Rectal smooth muscle tissue (tissue), 1 donor: ENCODE data around the gene RASGRP3.
A peak's percentile ranks its signal among the peaks of the same experiment; 100 is the strongest.

Source experiments
- H3K27ac ChIP-seq: one replicate; pipeline ENCODE4 v1.7.0; 2013; ENCODE audit warnings: low read depth, low read length, inconsistent platforms
- H3K27me3 ChIP-seq: one replicate; pipeline ENCODE4 v1.7.0; 2013; ENCODE audit warnings: low read length; ENCODE audit not compliant: control insufficient read depth, insufficient read depth
- H3K36me3 ChIP-seq: one replicate; pipeline ENCODE4 v1.7.0; 2013; ENCODE audit warnings: low read length; ENCODE audit not compliant: control insufficient read depth, insufficient read depth
- H3K4me1 ChIP-seq: one replicate; pipeline ENCODE4 v1.7.0; 2013; ENCODE audit warnings: low read length; ENCODE audit not compliant: control insufficient read depth, insufficient read depth
- H3K4me3 ChIP-seq: one replicate; pipeline ENCODE4 v1.7.0; 2013; ENCODE audit warnings: low read length
- H3K9ac ChIP-seq: one replicate; pipeline ENCODE4 v1.7.0; 2013; ENCODE audit warnings: low read length

The RASGRP3 gene

GRCh38 chr2:33586766-33587165 is 110.3 kb downstream of the RASGRP3 start:
- Histone ChIP-seq H3K27me3 (no peaks in the 10 kb centered on the region), H3K27ac (no peak overlapping the region), H3K9ac (no peak overlapping the region), H3K4me3 (no peak overlapping the region), H3K36me3 (peaks cover 10% of the 10 kb centered on the region), H3K4me1 (peaks cover 15% of the 10 kb centered on the region)

DNA sequence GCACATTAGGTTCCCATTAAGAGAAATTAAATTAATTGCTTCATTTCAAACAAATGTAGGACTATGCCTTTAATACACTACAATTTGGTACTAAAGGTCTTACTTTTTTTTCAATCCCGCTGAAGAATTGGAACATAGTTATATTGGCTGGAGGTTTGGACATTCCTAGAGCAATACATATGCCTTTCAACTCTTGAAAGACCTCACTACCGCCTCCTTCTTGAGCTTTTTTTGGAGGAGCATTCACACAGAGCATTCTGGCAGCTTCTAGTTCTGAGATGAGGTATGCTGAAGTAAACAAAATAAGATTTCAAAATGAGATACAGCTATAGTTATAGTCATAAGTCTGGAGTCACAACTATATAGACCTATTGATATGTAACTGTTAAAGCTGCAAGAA is 111.8 kb downstream of the RASGRP3 start:
- Histone ChIP-seq H3K27ac (no peak overlapping the region), H3K4me3 (no peak overlapping the region), H3K27me3 (no peaks in the 10 kb centered on the region), H3K9ac (no peak overlapping the region), H3K4me1 (peaks cover 15% of the 10 kb centered on the region), H3K36me3 (peaks cover 12% of the 10 kb centered on the region)

DNA sequence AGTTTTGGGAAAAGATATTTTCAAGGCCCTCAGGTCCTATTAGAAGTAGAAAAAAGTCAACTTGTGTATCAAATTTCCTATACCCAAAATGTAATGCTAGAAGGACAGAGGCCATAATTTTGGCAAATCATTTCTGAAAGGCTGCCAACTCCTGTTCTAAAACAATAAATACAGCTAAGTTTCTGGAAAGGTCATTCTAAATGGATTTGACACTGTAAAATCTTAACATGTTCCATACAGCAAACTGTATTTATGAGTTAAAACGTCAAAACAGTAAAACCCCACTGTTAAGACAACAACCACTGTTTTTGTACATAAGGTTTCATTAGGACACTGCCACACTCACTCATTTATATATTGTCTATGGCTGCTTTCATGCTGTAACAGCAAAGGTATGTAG is 113.0 kb downstream of the RASGRP3 start:
- Histone ChIP-seq H3K4me1 (peaks cover 15% of the 10 kb centered on the region), H3K4me3 (no peak overlapping the region), H3K27me3 (no peaks in the 10 kb centered on the region), H3K36me3 (peaks cover 15% of the 10 kb centered on the region), H3K9ac (no peak overlapping the region), H3K27ac (no peak overlapping the region)

DNA sequence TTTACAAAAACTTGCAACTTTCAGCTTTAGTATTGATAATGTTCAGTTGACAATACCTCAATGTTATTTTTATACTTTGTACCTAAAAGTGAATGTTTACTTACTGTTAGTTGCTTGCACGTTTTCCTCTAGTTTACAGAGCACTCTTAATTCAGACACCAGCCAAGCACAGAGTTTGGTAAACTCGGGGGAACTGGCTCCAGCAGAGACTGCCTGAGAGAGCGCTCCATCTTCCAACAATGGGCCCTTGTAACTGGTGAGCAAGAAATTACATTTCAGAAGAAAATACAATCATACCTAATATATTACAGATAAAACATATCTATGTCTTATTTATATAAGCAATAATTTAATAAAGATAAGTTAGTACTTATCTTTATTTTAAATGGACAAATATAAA is 118.9 kb downstream of the RASGRP3 start:
- Histone ChIP-seq H3K36me3 (peaks cover 5% of the 10 kb centered on the region), H3K9ac (no peak overlapping the region), H3K27me3 (no peaks in the 10 kb centered on the region), H3K4me3 (no peak overlapping the region), H3K27ac (no peak overlapping the region), H3K4me1 (no peaks in the 10 kb centered on the region)

GRCh38 chr2:33597026-33597425 is 120.6 kb downstream of the RASGRP3 start:
- Histone ChIP-seq H3K27me3 (no peaks in the 10 kb centered on the region), H3K36me3 (peaks cover 5% of the 10 kb centered on the region), H3K4me3 (no peak overlapping the region), H3K9ac (no peak overlapping the region), H3K4me1 (no peaks in the 10 kb centered on the region), H3K27ac (no peak overlapping the region)

GRCh38 chr2:33598561-33599174 is 122.2 kb downstream of the RASGRP3 start:
- Histone ChIP-seq H3K27me3 (no peaks in the 10 kb centered on the region), H3K4me1 (no peaks in the 10 kb centered on the region), H3K4me3 (peak overlapping the region; percentile 98), H3K9ac (peak overlapping the region; percentile 89), H3K27ac (peak overlapping the region; percentile 81), H3K36me3 (peaks cover 1% of the 10 kb centered on the region)

- peak within 1 kb of the TSS; percentile 89 for H3K9ac ChIP-seq
- H3K4me3 ChIP-seq = peak within 1 kb of the TSS; percentile 98
- H3K36me3 ChIP-seq = no peaks in the 10 kb centered on the region
- no peaks in the 10 kb centered on the region for H3K4me1 ChIP-seq
- H3K27ac ChIP-seq = peak within 1 kb of the TSS; percentile 81
- H3K27me3 ChIP-seq = no peaks in the 10 kb centered on the region
Measured at GRCh38 chr2:33599175-33599942, 122.9 kb downstream of the RASGRP3 start, which contains the start of gene FAM98A. FAM98A (minus strand) TSS chr2:33599299; CDS start chr2:33599221, 78 bp downstream.

DNA sequence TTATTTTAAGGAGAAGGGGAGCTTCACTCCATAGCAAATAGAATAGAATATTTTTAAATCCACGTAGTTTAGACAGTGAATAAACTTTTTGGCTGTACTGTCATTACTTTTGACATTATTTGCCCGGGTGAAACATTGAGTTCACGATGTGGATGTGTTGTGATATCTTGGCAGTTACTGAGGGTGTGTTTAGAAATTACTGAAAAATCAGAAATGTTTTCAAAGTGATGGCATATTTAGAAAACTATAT is 123.4 kb downstream of the RASGRP3 start:
- Histone ChIP-seq H3K9ac (no peak overlapping the region), H3K27ac (peak overlapping the region; percentile 56), H3K36me3 (no peaks in the 10 kb centered on the region), H3K4me3 (peak overlapping the region; percentile 78), H3K4me1 (no peaks in the 10 kb centered on the region), H3K27me3 (no peaks in the 10 kb centered on the region)

DNA sequence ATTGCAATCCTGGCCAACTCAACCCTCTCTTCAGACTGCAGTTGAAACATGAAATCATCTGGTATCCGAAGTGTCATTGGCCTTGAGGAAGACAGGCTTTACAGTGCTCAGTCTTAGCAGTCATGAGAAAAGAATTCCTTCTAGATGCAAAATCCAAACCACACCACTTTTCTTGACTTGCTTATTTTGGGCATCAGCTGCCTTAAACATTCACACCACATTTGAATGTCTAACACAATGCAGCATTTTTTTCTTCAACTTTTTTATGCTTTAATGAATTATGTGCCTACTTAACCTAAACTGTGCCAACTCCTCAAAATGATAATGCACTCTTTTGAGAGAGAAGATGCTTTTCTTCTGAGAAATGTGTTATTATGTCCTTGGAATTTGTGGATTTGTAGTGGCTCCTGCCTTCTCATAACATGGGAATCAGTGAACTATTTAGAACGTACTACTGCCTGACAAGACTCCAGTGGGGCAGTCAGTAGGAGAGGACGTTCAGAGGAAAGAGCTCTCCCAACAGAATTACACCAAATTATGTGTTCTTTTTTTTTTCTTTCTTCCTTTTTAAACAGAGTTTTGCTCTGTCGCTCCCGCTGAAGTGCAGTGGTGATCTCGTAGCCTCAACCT is 125.9 kb downstream of the RASGRP3 start:
- Histone ChIP-seq H3K36me3 (no peaks in the 10 kb centered on the region), H3K9ac (no peak overlapping the region), H3K27me3 (no peaks in the 10 kb centered on the region), H3K27ac (no peak overlapping the region), H3K4me3 (no peak overlapping the region), H3K4me1 (no peaks in the 10 kb centered on the region)

DNA sequence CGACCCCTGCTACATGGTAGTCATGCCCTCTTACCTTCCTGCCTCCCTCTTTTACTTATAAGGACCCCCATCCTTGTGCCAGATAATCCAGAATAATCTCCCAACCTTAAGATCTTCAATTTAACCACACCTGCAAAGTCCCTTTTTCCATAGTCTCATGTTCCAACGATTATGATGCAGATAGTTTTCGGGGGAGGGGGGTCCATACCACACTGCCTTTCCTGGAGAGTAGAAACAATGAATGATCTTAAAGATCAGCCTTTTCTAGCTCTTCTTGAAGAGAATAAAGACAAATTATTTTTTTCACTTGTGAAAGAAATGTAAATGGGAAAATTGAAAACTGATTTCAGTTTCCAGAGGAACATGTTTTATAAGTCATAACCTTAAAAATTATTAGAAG is 127.0 kb downstream of the RASGRP3 start:
- no peak overlapping the region for H3K9ac ChIP-seq
- no peak overlapping the region for H3K27ac ChIP-seq
- H3K27me3 ChIP-seq = no peaks in the 10 kb centered on the region
- H3K4me1 ChIP-seq = peaks cover 3% of the 10 kb centered on the region
- no peaks in the 10 kb centered on the region for H3K36me3 ChIP-seq
- no peak overlapping the region for H3K4me3 ChIP-seq

DNA sequence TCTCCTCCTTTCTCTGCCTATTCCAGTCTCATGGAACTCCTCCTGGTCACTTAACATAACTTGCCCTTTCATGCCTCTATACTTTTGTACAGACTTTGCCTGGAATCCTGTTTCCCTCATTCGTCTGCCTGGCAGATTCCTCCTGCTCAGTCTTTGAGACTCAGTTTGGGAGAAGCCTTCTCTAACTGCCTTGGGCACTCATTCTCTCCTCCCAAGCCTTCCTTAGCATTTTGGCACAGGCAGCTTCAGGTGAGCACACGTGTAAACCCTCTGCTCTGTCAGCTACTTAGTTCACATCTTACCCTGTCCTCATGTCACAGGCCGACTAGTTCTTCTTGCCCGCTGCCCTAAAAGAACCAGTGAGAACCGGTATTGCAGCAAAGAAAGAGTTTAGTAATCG is 128.6 kb downstream of the RASGRP3 start:
- Histone ChIP-seq H3K36me3 (no peaks in the 10 kb centered on the region), H3K9ac (no peak overlapping the region), H3K4me3 (no peak overlapping the region), H3K4me1 (peaks cover 3% of the 10 kb centered on the region), H3K27ac (no peak overlapping the region), H3K27me3 (no peaks in the 10 kb centered on the region)

DNA sequence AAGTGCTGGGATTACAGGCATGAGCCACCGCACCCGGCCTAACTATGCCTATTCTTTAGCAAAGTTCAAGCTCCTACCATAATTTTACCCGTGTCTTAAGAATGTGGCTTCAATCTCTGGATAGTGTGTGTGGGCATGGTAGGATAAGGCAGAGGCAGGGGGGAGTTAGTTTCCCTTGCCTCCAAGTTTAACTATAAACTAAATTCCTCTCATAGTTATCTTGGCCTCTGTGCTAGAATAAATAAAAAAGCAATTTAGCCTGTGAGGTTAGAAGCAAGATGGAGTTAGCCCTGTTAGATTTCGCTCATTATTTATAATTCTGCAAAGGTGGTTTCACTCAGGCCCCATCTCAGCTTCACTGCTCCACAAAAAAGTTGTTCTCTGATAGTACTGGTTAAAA is 129.7 kb downstream of the RASGRP3 start:
- Histone ChIP-seq H3K4me1 (peaks cover 3% of the 10 kb centered on the region), H3K27me3 (no peaks in the 10 kb centered on the region), H3K36me3 (no peaks in the 10 kb centered on the region), H3K9ac (no peak overlapping the region), H3K27ac (no peak overlapping the region), H3K4me3 (no peak overlapping the region)

DNA sequence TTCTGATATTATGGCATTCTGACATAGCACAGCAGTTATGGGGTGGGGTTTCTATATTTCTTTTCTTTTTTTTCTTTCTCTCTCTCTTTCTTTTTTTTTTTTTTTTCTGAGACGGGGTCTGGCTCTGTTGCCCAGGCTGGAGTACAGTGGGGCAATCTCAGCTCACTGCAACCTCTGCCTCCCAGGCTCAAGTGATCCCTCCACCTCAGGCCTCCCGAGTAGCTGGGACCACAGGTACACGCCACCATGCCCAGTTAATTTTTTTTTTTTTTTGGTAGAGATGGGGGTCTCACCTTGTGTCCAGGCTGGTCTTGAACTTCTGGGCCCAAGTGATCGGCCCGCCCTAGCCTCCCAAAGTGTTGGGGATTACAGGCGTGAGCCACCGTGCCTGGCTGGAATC is 130.2 kb downstream of the RASGRP3 start:
- peaks cover 3% of the 10 kb centered on the region for H3K4me1 ChIP-seq
- H3K9ac ChIP-seq = no peak overlapping the region
- H3K27me3 ChIP-seq = no peaks in the 10 kb centered on the region
- no peak overlapping the region for H3K27ac ChIP-seq
- H3K4me3 ChIP-seq = no peak overlapping the region
- no peaks in the 10 kb centered on the region for H3K36me3 ChIP-seq
